Measurements from ENCODE around the gene NTSR2.
"Not testable (repeated sequence)": the region's sequence is repeated elsewhere in the genome, so short reads cannot be mapped to it uniquely, and the experiment has no call there.

NTSR2 gene

GRCh38 chr2:11661891-11662435 lies 8.0 kb downstream of the NTSR2 start:
- CTCF ChIA-PET = no interaction called here
- TF ChIP-seq SUZ12 (IDR thresholded peaks at IDR 0.05) (no peak), ZNF384 (IDR thresholded peaks at IDR 0.05) (no peak), PKNOX1 (IDR thresholded peaks at IDR 0.05) (no peak), ELF4 (IDR thresholded peaks at IDR 0.05) (no peak), LEF1 (IDR thresholded peaks at IDR 0.05; ENCODE audit: borderline replicate concordance) (no peak), ARNT (IDR thresholded peaks at IDR 0.05) (no peak), TARDBP (IDR thresholded peaks at IDR 0.05) (no peak), L3MBTL2 (conservative IDR thresholded peaks at IDR 0.05) (no peak), HDGF (IDR thresholded peaks at IDR 0.05; ENCODE audit: borderline replicate concordance) (no peak), FOXM1 (IDR thresholded peaks at IDR 0.05; ENCODE audit: borderline replicate concordance) (no peak), BHLHE40 (IDR thresholded peaks at IDR 0.05; ENCODE audit: borderline replicate concordance) (no peak), SP1 (IDR thresholded peaks at IDR 0.05) (no peak), FOXA1 (IDR thresholded peaks at IDR 0.05) (no peak), CTBP1 (IDR thresholded peaks at IDR 0.05; ENCODE audit: borderline replicate concordance) (no peak), FOXK2 (IDR thresholded peaks at IDR 0.05) (no peak), NFRKB (IDR thresholded peaks at IDR 0.05) (no peak)
- POLR2A ChIA-PET = no interaction called here
- no peak for DNase-seq (ENCODE audit: extremely low spot score)

GRCh38 chr2:11660396-11660795 lies 9.6 kb downstream of the NTSR2 start:
- POLR2A ChIA-PET; DNase-seq (ENCODE audit: extremely low spot score); CTCF ChIA-PET: not testable (repeated sequence)

DNA sequence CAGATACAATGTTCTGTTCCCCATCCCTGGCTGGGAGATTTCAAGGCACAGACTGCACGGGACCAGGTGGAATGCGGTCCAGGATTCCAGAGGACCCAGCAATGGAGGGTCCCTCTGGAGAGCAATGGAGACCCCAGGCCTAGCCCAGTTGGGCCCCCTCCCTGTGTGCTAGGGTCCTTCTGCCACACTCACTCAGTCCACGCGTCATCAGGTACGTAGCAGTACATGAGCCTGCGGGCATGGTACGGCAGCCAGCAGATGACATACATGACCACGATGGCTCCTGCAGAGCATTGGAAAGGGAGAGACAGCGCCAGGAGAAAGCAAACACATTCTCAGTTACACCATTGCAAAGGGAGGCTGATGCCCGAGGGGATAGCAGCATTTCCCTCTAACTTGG lies 10.1 kb downstream of the NTSR2 start:
- no peak for TF ChIP-seq BHLHE40 (IDR thresholded peaks at IDR 0.05; ENCODE audit: borderline replicate concordance)
- TF ChIP-seq FOXA1 (IDR thresholded peaks at IDR 0.05) = no peak
- no peak for TF ChIP-seq ARNT (IDR thresholded peaks at IDR 0.05)
- TF ChIP-seq FOXM1 (IDR thresholded peaks at IDR 0.05; ENCODE audit: borderline replicate concordance) = no peak
- TF ChIP-seq FOXK2 (IDR thresholded peaks at IDR 0.05) = no peak
- no peak for TF ChIP-seq TARDBP (IDR thresholded peaks at IDR 0.05)
- TF ChIP-seq CTBP1 (IDR thresholded peaks at IDR 0.05; ENCODE audit: borderline replicate concordance) = no peak
- TF ChIP-seq NFRKB (IDR thresholded peaks at IDR 0.05) = no peak
- ChIA-PET CTCF (no interaction called here), POLR2A (no interaction called here)
- DNase-seq (ENCODE audit: extremely low spot score) = no peak

GRCh38 chr2:11659115-11659475 lies 10.9 kb downstream of the NTSR2 start:
- TF ChIP-seq ELF4 (IDR thresholded peaks at IDR 0.05) (no peak), LEF1 (IDR thresholded peaks at IDR 0.05; ENCODE audit: borderline replicate concordance) (no peak), FOXK2 (IDR thresholded peaks at IDR 0.05) (no peak), BHLHE40 (IDR thresholded peaks at IDR 0.05; ENCODE audit: borderline replicate concordance) (no peak)
- POLR2A ChIA-PET = no interaction called here
- CTCF ChIA-PET = no interaction called here
- no peak for DNase-seq (ENCODE audit: extremely low spot score)

GRCh38 chr2:11658208-11659114 lies 11.5 kb downstream of the NTSR2 start:
- POLR2A ChIA-PET = no interaction called here
- TF ChIP-seq SUZ12 (IDR thresholded peaks at IDR 0.05) (no peak), NFRKB (IDR thresholded peaks at IDR 0.05) (no peak), L3MBTL2 (conservative IDR thresholded peaks at IDR 0.05) (no peak), LEF1 (IDR thresholded peaks at IDR 0.05; ENCODE audit: borderline replicate concordance) (no peak), CTBP1 (IDR thresholded peaks at IDR 0.05; ENCODE audit: borderline replicate concordance) (no peak), ARNT (IDR thresholded peaks at IDR 0.05) (no peak), FOXM1 (IDR thresholded peaks at IDR 0.05; ENCODE audit: borderline replicate concordance) (no peak), ELF4 (IDR thresholded peaks at IDR 0.05) (no peak), BHLHE40 (IDR thresholded peaks at IDR 0.05; ENCODE audit: borderline replicate concordance) (no peak), FOXK2 (IDR thresholded peaks at IDR 0.05) (no peak), TARDBP (IDR thresholded peaks at IDR 0.05) (no peak), SP1 (IDR thresholded peaks at IDR 0.05) (no peak), ZNF384 (IDR thresholded peaks at IDR 0.05) (no peak), FOXA1 (IDR thresholded peaks at IDR 0.05) (no peak), HDGF (IDR thresholded peaks at IDR 0.05; ENCODE audit: borderline replicate concordance) (no peak), PKNOX1 (IDR thresholded peaks at IDR 0.05) (no peak)
- DNase-seq (ENCODE audit: extremely low spot score) = no peak
- CTCF ChIA-PET = no interaction called here

- TF ChIP-seq L3MBTL2 (conservative IDR thresholded peaks at IDR 0.05) (no peak), HDGF (IDR thresholded peaks at IDR 0.05; ENCODE audit: borderline replicate concordance) (no peak), ARNT (IDR thresholded peaks at IDR 0.05) (no peak), SP1 (IDR thresholded peaks at IDR 0.05) (no peak)
- no peak for DNase-seq (ENCODE audit: extremely low spot score)
- CTCF ChIA-PET = no interaction called here
- POLR2A ChIA-PET = no interaction called here
Measured at GRCh38 chr2:11657646-11658045, 12.3 kb downstream of the NTSR2 start.

DNA sequence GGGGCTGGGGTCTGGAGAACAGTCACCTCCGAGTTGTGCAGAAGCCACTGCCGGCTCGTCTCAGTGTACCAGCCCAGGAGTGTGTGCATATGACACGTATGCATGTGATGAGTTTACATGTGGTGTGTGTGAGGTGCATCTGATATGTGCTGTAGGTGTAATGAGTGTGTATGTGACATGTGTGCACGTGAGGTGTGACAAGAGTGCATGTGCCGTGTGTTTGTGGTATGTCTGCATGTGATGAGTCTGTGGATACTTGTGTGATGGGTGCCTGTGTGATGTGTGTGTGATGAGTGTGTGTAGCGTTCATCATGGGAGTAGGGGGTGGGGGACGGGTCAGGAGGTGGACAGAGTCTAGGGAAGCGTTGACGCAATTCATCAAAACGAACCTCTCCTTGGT lies 12.8 kb downstream of the NTSR2 start:
- CTCF ChIA-PET = no interaction called here
- no peak for TF ChIP-seq PKNOX1 (IDR thresholded peaks at IDR 0.05)
- TF ChIP-seq CTBP1 (IDR thresholded peaks at IDR 0.05; ENCODE audit: borderline replicate concordance) = no peak
- TF ChIP-seq FOXA1 (IDR thresholded peaks at IDR 0.05) = no peak
- no peak for TF ChIP-seq ZNF384 (IDR thresholded peaks at IDR 0.05)
- no peak for TF ChIP-seq NFRKB (IDR thresholded peaks at IDR 0.05)
- no peak for TF ChIP-seq FOXK2 (IDR thresholded peaks at IDR 0.05)
- no peak for TF ChIP-seq LEF1 (IDR thresholded peaks at IDR 0.05; ENCODE audit: borderline replicate concordance)
- TF ChIP-seq L3MBTL2 (conservative IDR thresholded peaks at IDR 0.05) = no peak
- no peak for TF ChIP-seq SP1 (IDR thresholded peaks at IDR 0.05)
- TF ChIP-seq FOXM1 (IDR thresholded peaks at IDR 0.05; ENCODE audit: borderline replicate concordance) = no peak
- TF ChIP-seq ARNT (IDR thresholded peaks at IDR 0.05) = no peak
- no peak for DNase-seq (ENCODE audit: extremely low spot score)
- POLR2A ChIA-PET = no interaction called here
